ENCODE data around the gene SLC51A. TPM values are rescaled to one million over a fixed set of nuclear protein-coding genes. Genes with fewer than 3 reads are reported as not detected.

The SLC51A gene
- total and polyA plus RNA-seq, 2 donors (not counting 3 experiments of a cell fraction or from before 2014, with no cell fraction given): not detected

DNA sequence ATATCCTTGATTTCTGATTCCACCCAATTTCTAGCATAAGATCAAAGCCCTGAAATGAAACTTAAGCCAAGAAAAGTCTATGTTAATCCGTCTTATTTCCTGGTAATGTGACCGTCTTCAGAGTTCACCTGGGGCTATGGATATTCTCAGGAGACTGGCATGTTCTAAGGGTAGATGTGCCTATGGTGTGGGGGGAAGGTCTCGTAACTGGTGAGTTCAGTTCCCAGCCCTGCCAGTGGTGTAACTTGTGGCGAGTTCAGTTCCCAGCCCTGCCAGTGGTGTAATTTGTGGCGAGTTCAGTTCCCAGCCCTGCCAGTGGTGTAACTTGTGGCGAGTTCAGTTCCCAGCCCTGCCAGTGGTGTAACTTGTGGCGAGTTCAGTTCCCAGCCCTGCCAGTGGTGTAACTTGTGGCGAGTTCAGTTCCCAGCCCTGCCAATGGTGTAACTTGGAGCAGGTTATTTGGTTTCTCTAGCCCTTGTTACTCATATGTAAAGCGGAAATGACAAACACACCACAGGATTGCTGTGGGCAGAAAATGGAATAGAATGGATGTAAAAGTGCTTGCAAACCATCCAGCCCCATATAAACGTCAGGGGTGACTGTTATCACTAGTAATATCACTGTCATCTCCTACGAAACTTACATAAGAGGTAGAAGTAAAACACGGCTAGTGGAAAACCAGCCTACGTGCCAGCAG, 30.4 kb downstream of the SLC51A start:
- Histone ChIP-seq H3K9me1 (replicated peaks; ENCODE audit: control insufficient read depth, extremely low read depth, insufficient read depth, low read length) (no peaks in the 10 kb centered on the region), H2AFZ (ENCODE audit: low read depth, low read length) (no peak overlapping the region), H3K27ac (ENCODE audit: insufficient read depth, low read depth, low read length) (no peak overlapping the region), H3K36me3 (ENCODE audit: control insufficient read depth in 2 of 2, extremely low read depth in 1 of 2, insufficient read depth in 2 of 2, low read length in 2 of 2) (peaks cover 12 to 16% of the 10 kb centered on the region in 2 experiments), H3K4me1 (ENCODE audit: control insufficient read depth, extremely low read depth, insufficient read depth, low read length) (no peaks in the 10 kb centered on the region), H3K9ac (replicated peaks; ENCODE audit: extremely low read depth, insufficient read depth, low read length) (no peak overlapping the region), H3K79me2 (ENCODE audit: control insufficient read depth, insufficient read depth, low read length) (peaks cover 3% of the 10 kb centered on the region), H3K4me3 (replicated peaks in 1 of 3; ENCODE audit: insufficient read depth in 1 of 3, low read depth in 1 of 3, low read length in 3 of 3) (no peak overlapping the region), H4K20me1 (replicated peaks; ENCODE audit: control insufficient read depth, extremely low read depth, insufficient read depth, low read length) (no peaks in the 10 kb centered on the region), H3K9me3 (replicated peaks; ENCODE audit: control insufficient read depth, insufficient read depth, low read length) (no peaks in the 10 kb centered on the region), H3K4me2 (ENCODE audit: insufficient read depth, low read length) (no peak overlapping the region), H3K27me3 (ENCODE audit: control insufficient read depth in 2 of 2, insufficient read depth in 2 of 2, low read length in 2 of 2) (no peaks in the 10 kb centered on the region)
- FAIRE-seq: no peak
- TF ChIP-seq GATA2 (IDR thresholded peaks at IDR 0.05; ENCODE audit: insufficient read depth, insufficient read length, low read depth, low read length) (no peak), JUN (IDR thresholded peaks at IDR 0.05; ENCODE audit: borderline replicate concordance, insufficient read depth, insufficient read length, low read depth) (no peak), POLR2A (IDR thresholded peaks at IDR 0.05; ENCODE audit: low read depth, low read length) (no peak), MYC (IDR thresholded peaks at IDR 0.05; ENCODE audit: low read depth, low read length) (no peak), FOS (IDR thresholded peaks at IDR 0.05; ENCODE audit: borderline replicate concordance, insufficient read depth, low read length) (no peak), POLR2AphosphoS5 (IDR thresholded peaks at IDR 0.05; ENCODE audit: insufficient read depth, low read depth, low read length) (no peak), EZH2 (IDR thresholded peaks at IDR 0.05; ENCODE audit: borderline replicate concordance, low read depth, low read length, severe bottlenecking) (no peak)
- TF ChIP-seq, protein P1, sequence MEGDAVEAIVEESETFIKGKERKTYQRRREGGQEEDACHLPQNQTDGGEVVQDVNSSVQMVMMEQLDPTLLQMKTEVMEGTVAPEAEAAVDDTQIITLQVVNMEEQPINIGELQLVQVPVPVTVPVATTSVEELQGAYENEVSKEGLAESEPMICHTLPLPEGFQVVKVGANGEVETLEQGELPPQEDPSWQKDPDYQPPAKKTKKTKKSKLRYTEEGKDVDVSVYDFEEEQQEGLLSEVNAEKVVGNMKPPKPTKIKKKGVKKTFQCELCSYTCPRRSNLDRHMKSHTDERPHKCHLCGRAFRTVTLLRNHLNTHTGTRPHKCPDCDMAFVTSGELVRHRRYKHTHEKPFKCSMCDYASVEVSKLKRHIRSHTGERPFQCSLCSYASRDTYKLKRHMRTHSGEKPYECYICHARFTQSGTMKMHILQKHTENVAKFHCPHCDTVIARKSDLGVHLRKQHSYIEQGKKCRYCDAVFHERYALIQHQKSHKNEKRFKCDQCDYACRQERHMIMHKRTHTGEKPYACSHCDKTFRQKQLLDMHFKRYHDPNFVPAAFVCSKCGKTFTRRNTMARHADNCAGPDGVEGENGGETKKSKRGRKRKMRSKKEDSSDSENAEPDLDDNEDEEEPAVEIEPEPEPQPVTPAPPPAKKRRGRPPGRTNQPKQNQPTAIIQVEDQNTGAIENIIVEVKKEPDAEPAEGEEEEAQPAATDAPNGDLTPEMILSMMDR (IDR thresholded peaks at IDR 0.05; ENCODE audit: extremely low read depth in 1 of 2, insufficient read depth in 1 of 2, low read depth in 1 of 2, low read length in 2 of 2): no peak
- TF ChIP-seq, protein P2, sequence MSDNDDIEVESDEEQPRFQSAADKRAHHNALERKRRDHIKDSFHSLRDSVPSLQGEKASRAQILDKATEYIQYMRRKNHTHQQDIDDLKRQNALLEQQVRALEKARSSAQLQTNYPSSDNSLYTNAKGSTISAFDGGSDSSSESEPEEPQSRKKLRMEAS (IDR thresholded peaks at IDR 0.05; ENCODE audit: insufficient read depth, insufficient read length): no peak
- no peak for DNase-seq (ENCODE audit: low read depth, low spot score)
- CTCF ChIA-PET: interaction anchor here (2.1 kb wide), 1 partner anchor 276 kb away, joined by 7 read pairs; no protein-coding TSS in a partner anchor
- intact Hi-C loops (cut with micrococcal nuclease) (no loop called here), dilution Hi-C loops (cut with MboI; ENCODE audit: extremely low pct_ligation_motif_present, low sequenced_read_pairs) (no loop called here)
- no TSS peak for BruUV-seq (replicated peaks)
- POLR2A ChIA-PET: no interaction called here

Data from endothelial cell of umbilical vein (primary cell).